GM12865 (cell line): ENCODE measurements around the gene RTN4.

Source experiments
- DNase-seq: peaks from one replicate; pipeline ENCODE4 v3.0.0; 2010; ENCODE audit warnings: low read depth
- H3K4me3 ChIP-seq: 2 replicates; pipeline ENCODE4 v1.5.1; 2011; ENCODE audit warnings: mild to moderate bottlenecking, low read depth, low read length, control low read depth
- TF ChIP-seq, protein P1 (sequence below): IDR thresholded peaks from 2 replicates; pipeline ENCODE4 v1.5.1; 2011; ENCODE audit warnings: low read length, control low read depth, low read depth, inconsistent platforms; ENCODE audit not compliant: insufficient read depth; ENCODE audit errors: missing control alignments

Gene RTN4

DNA sequence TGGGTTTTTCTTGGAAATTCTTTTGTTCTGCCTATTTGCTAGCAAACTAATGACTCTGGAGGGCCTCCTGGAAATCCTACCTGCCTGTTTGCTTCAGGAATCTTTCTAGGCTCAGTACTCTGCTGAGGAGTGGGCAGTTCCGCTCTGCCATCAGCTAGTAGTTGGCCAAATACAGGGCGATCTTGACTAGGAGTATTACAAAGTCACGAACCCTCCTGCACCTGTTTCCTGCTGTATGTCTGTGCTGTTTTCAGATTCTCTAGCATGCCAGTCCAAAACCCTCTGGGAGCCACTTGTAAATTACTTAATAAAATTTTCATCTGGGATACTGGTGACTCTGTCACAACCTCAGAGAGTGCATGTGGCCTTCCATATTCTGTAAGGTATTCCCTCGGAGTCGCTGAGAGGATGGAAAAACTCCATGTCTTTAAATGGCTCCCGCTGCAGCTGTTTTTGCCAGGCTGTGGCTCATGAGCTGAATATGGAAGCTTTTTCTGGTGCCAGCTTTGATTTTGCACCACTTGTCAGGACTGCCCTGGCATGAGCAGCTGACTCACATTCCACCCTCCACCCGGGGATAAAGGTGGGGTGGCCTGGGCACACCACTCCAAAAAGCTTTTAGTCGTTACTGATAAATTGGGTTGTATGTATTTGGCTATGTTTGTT, 123.0 kb downstream of the RTN4 start:
- DNase-seq, result no peak
- TF ChIP-seq, protein P1, sequence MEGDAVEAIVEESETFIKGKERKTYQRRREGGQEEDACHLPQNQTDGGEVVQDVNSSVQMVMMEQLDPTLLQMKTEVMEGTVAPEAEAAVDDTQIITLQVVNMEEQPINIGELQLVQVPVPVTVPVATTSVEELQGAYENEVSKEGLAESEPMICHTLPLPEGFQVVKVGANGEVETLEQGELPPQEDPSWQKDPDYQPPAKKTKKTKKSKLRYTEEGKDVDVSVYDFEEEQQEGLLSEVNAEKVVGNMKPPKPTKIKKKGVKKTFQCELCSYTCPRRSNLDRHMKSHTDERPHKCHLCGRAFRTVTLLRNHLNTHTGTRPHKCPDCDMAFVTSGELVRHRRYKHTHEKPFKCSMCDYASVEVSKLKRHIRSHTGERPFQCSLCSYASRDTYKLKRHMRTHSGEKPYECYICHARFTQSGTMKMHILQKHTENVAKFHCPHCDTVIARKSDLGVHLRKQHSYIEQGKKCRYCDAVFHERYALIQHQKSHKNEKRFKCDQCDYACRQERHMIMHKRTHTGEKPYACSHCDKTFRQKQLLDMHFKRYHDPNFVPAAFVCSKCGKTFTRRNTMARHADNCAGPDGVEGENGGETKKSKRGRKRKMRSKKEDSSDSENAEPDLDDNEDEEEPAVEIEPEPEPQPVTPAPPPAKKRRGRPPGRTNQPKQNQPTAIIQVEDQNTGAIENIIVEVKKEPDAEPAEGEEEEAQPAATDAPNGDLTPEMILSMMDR, result no peak
- H3K4me3 ChIP-seq, result no peak overlapping the region

GRCh38 chr2:54925022-54925421, 125.2 kb downstream of the RTN4 start:
- TF ChIP-seq, protein P1, result no peak
- DNase-seq, result no peak
- H3K4me3 ChIP-seq, result no peak overlapping the region

- TF ChIP-seq, protein P1, result no peak
- H3K4me3 ChIP-seq, result no peak overlapping the region
- no peak for DNase-seq
These were observed 126.1 kb downstream of the RTN4 start for GRCh38 chr2:54924121-54924520.
